H1 (cell line): ENCODE results near the gene PNO1. TPM values are rescaled to one million over a fixed set of nuclear protein-coding genes. Genes with fewer than 3 reads are reported as not detected.

Experiments
- CTCF ChIA-PET: fragments of 300-600 bp; sonication (Branson Sonifier 250); formaldehyde crosslinking; loops from one replicate; lab custom pipeline; 2021; ENCODE audit not compliant: partially characterized antibody; lab: Charles Lee
- POLR2A ChIA-PET: fragments of 300-600 bp; sonication (Branson Sonifier 250); formaldehyde crosslinking; loops from one replicate; lab custom pipeline; 2021; ENCODE audit warnings: inconsistent platforms; ENCODE audit not compliant: partially characterized antibody; lab: Charles Lee
- DNase-seq, 2 experiments: peaks; one replicate each; pipeline versions ENCODE4 v3.0.0 to v3.0.0-alpha.2; 2010 to 2022; ENCODE audit warnings: low spot score in 2 of 2, low read depth in 1 of 2, mixed read lengths in 1 of 2
- FAIRE-seq: peaks from 2 replicates; lab custom pipeline; 2011; peaks lifted over from hg19 to GRCh38; lab: Jason Lieb, UNC
- H2AFZ ChIP-seq: 2 replicates; pipeline ENCODE4 v1.8.1; 2012; ENCODE audit warnings: low read length, inconsistent platforms
- H2AK5ac ChIP-seq: 2 replicates; pipeline ENCODE4 v1.6.1; 2013; ENCODE audit warnings: low read depth, low read length
- H2BK120ac ChIP-seq: replicated peaks from 2 replicates; pipeline ENCODE3; 2013; ENCODE audit warnings: low read depth, low read length, inconsistent platforms
- H2BK12ac ChIP-seq: 2 replicates; pipeline ENCODE4 v1.6.1; 2013; ENCODE audit warnings: low read depth, low read length
- H2BK15ac ChIP-seq: 2 replicates; pipeline ENCODE4 v1.6.1; 2013; ENCODE audit warnings: low read length
- H2BK20ac ChIP-seq: 2 replicates; pipeline ENCODE4 v1.6.1; 2013; ENCODE audit warnings: low read length
- H2BK5ac ChIP-seq: 2 replicates; pipeline ENCODE4 v1.6.1; 2013; ENCODE audit warnings: low read depth, low read length
- H3K14ac ChIP-seq: 2 replicates; pipeline ENCODE4 v1.6.1; 2013; ENCODE audit warnings: inconsistent platforms; ENCODE audit not compliant: insufficient read length
- H3K18ac ChIP-seq: 2 replicates; pipeline ENCODE4 v1.6.1; 2013; ENCODE audit warnings: low read length; ENCODE audit errors: extremely low read depth
- H3K23ac ChIP-seq: 2 replicates; pipeline ENCODE4 v1.6.1; 2013; ENCODE audit warnings: inconsistent platforms; ENCODE audit not compliant: insufficient read length
- H3K23me2 ChIP-seq: 2 replicates; pipeline ENCODE4 v1.6.1; 2013; ENCODE audit warnings: low read depth, low read length
- H3K27ac ChIP-seq: 2 replicates; pipeline ENCODE4 v1.6.1; 2011; ENCODE audit warnings: low read depth, low read length, inconsistent platforms
- H3K27me3 ChIP-seq, 4 experiments: replicated peaks in 1 of 4; 1 replicate in 1 of 4; 2 replicates in 3 of 4; pipeline versions ENCODE4 v1.6.1 to v1.8.1; 2011 to 2013; ENCODE audit warnings: low read length in 3 of 4, mild to moderate bottlenecking in 3 of 4, inconsistent platforms in 2 of 4, mixed read lengths in 2 of 4, moderate library complexity in 1 of 4; ENCODE audit not compliant: control insufficient read depth in 3 of 4, insufficient read depth in 3 of 4; ENCODE audit errors: extremely low read depth in 1 of 4
- H3K36me3 ChIP-seq, 4 experiments: 2 replicates each; pipeline versions ENCODE4 v1.6.1 to v1.8.1; 2011 to 2013; ENCODE audit warnings: mild to moderate bottlenecking in 4 of 4, low read length in 3 of 4, moderate library complexity in 2 of 4, control low read depth in 1 of 4, inconsistent platforms in 1 of 4; ENCODE audit not compliant: insufficient read depth in 4 of 4, control insufficient read depth in 2 of 4
- H3K4ac ChIP-seq: replicated peaks from 2 replicates; pipeline ENCODE3; 2013; ENCODE audit warnings: low read length, low read depth, mixed read lengths, inconsistent platforms; ENCODE audit not compliant: insufficient read length
- H3K4me1 ChIP-seq, 4 experiments: replicated peaks in 1 of 4; 1 replicate in 1 of 4; 2 replicates in 3 of 4; pipeline versions ENCODE4 v1.6.1 to v1.8.1; 2011 to 2013; ENCODE audit warnings: low read length in 3 of 4, inconsistent platforms in 2 of 4, mixed read lengths in 1 of 4; ENCODE audit not compliant: insufficient read depth in 4 of 4, control insufficient read depth in 3 of 4
- H3K4me2 ChIP-seq, 2 experiments: 2 replicates each; pipeline versions ENCODE4 v1.6.1 to v1.8.1; 2011 to 2013; ENCODE audit warnings: low read depth in 2 of 2, low read length in 2 of 2, control low read depth in 1 of 2, inconsistent platforms in 1 of 2, mild to moderate bottlenecking in 1 of 2; ENCODE audit not compliant: insufficient read depth in 1 of 2
- H3K4me3 ChIP-seq, 4 experiments: fragments of 200-600, 300-600 bp in 1 of 4; sonication (generic), shearing (Covaris generic), sonication (Bioruptor Twin) in 1 of 4; 2 replicates each; pipeline versions ENCODE4 v1.5.1 to v1.8.1; 2011 to 2016; ENCODE audit warnings: low read length in 4 of 4, low read depth in 3 of 4, control low read depth in 2 of 4, inconsistent platforms in 2 of 4, mild to moderate bottlenecking in 2 of 4, mixed read lengths in 1 of 4, moderate library complexity in 1 of 4; ENCODE audit not compliant: insufficient read depth in 2 of 4; ENCODE audit errors: extremely low read depth in 1 of 4
- H3K56ac ChIP-seq: replicated peaks from 2 replicates; pipeline ENCODE3; 2013; ENCODE audit warnings: low read depth, mild to moderate bottlenecking, mixed read lengths, low read length, inconsistent platforms; ENCODE audit not compliant: insufficient read length
- H3K79me1 ChIP-seq: 2 replicates; pipeline ENCODE4 v1.6.1; 2013; ENCODE audit warnings: low read depth, low read length, control low read depth
- H3K79me2 ChIP-seq, 2 experiments: 2 replicates each; pipeline versions ENCODE4 v1.6.1 to v1.8.1; 2012 to 2013; ENCODE audit warnings: low read length in 2 of 2, mild to moderate bottlenecking in 2 of 2, inconsistent platforms in 1 of 2; ENCODE audit not compliant: insufficient read depth in 2 of 2, control insufficient read depth in 1 of 2
- H3K9ac ChIP-seq, 4 experiments: replicated peaks in 1 of 4; 1 replicate in 1 of 4; 2 replicates in 3 of 4; pipeline versions ENCODE4 v1.6.1 to v1.8.1; 2011 to 2013; ENCODE audit warnings: low read depth in 3 of 4, low read length in 3 of 4, control low read depth in 2 of 4, mild to moderate bottlenecking in 2 of 4, moderate library complexity in 2 of 4, inconsistent platforms in 1 of 4; ENCODE audit errors: extremely low read depth in 1 of 4
- H3K9me3 ChIP-seq, 2 experiments: 2 replicates each; pipeline versions ENCODE4 v1.6.1 to v1.8.1; 2012 to 2013; ENCODE audit warnings: mild to moderate bottlenecking in 2 of 2, moderate library complexity in 2 of 2, control low read depth in 1 of 2, inconsistent platforms in 1 of 2, low read depth in 1 of 2, low read length in 1 of 2, mixed read lengths in 1 of 2; ENCODE audit not compliant: insufficient read depth in 2 of 2
- H4K20me1 ChIP-seq, 2 experiments: replicated peaks in 1 of 2; 2 replicates each; pipeline versions ENCODE3 to v1.8.1; 2011 to 2013; ENCODE audit warnings: inconsistent platforms in 2 of 2, low read length in 2 of 2, mild to moderate bottlenecking in 1 of 2; ENCODE audit not compliant: insufficient read depth in 2 of 2, control insufficient read depth in 1 of 2
- H4K5ac ChIP-seq: 2 replicates; pipeline ENCODE4 v1.6.1; 2013; ENCODE audit warnings: low read length, low read depth, mixed read lengths, inconsistent platforms; ENCODE audit not compliant: insufficient read length
- H4K8ac ChIP-seq: 2 replicates; pipeline ENCODE4 v1.8.0; 2013; ENCODE audit warnings: mild to moderate bottlenecking, moderate library complexity, low read length, inconsistent platforms; ENCODE audit not compliant: insufficient read depth; ENCODE audit errors: extremely low read depth
- H4K91ac ChIP-seq: replicated peaks from 2 replicates; pipeline ENCODE3; 2013; ENCODE audit warnings: low read length, mixed read lengths, inconsistent platforms; ENCODE audit not compliant: insufficient read length
- ATF2 ChIP-seq: IDR thresholded peaks from 2 replicates; pipeline ENCODE4 v1.6.1; 2012; ENCODE audit warnings: low read length, inconsistent platforms
- ATF3 ChIP-seq: IDR thresholded peaks from 2 replicates; pipeline ENCODE4 v1.6.1; 2011; ENCODE audit warnings: low read depth, mild to moderate bottlenecking, low read length; ENCODE audit not compliant: insufficient read depth
- FOSL1 ChIP-seq: IDR thresholded peaks from 2 replicates; pipeline ENCODE4 v1.6.1; 2011; ENCODE audit warnings: mild to moderate bottlenecking, low read depth, low read length, moderate library complexity; ENCODE audit not compliant: insufficient read depth
- GTF2F1 ChIP-seq: IDR thresholded peaks from 2 replicates; pipeline ENCODE4 v1.6.1; 2012; ENCODE audit warnings: low read depth, low read length, improper control_type of control experiment, borderline replicate concordance
- HDAC2 ChIP-seq, 2 experiments: fragments of 300-600 bp in 1 of 2; sonication (generic) in 1 of 2; IDR thresholded peaks; 2 replicates each; pipeline ENCODE4 v1.6.1; 2011 to 2012; ENCODE audit warnings: low read depth in 2 of 2, low read length in 2 of 2, mild to moderate bottlenecking in 2 of 2, moderate library complexity in 2 of 2, borderline replicate concordance in 1 of 2, inconsistent platforms in 1 of 2
- JUND ChIP-seq: IDR thresholded peaks from 2 replicates; pipeline ENCODE4 v1.6.1; 2011; ENCODE audit warnings: mild to moderate bottlenecking, improper control_type of control experiment, low read length
- MAFK ChIP-seq: IDR thresholded peaks from 2 replicates; pipeline ENCODE4 v1.6.1; 2012; ENCODE audit warnings: low read depth, mild to moderate bottlenecking, improper control_type of control experiment, low read length
- RNF2 ChIP-seq: fragments of 200-900, 300-1000 bp; sonication (generic); IDR thresholded peaks from 2 replicates; pipeline ENCODE4 v1.7.1; 2016; ENCODE audit warnings: borderline replicate concordance, low read depth, mild to moderate bottlenecking, antibody characterized with exemption, low read length; ENCODE audit not compliant: poor library complexity, severe bottlenecking; ENCODE audit errors: missing control alignments
- SP4 ChIP-seq: IDR thresholded peaks from 2 replicates; pipeline ENCODE4 v1.6.1; 2012; ENCODE audit warnings: low read length, inconsistent platforms
- TBP ChIP-seq: IDR thresholded peaks from 2 replicates; pipeline ENCODE4 v1.6.1; 2011; ENCODE audit warnings: low read depth, low read length, improper control_type of control experiment
- ZNF274 ChIP-seq: IDR thresholded peaks from 2 replicates; pipeline ENCODE4 v1.7.0; 2012; ENCODE audit warnings: low read length, borderline replicate concordance; ENCODE audit errors: extremely low read depth
- WGBS, 2 experiments: shearing (Covaris generic) in 1 of 2; methylation state at CpG; one replicate each; pipeline versions ENCODE4 v1.1.6 to v1.1.7; 2013 to 2015; ENCODE audit warnings: low lambda C conversion rate in 2 of 2, mixed read lengths in 2 of 2, inconsistent platforms in 1 of 2, low coverage in 1 of 2, missing lambda C conversion rate in 1 of 2; ENCODE audit not compliant: insufficient replicate concordance in 2 of 2, insufficient coverage in 1 of 2, insufficient read length in 1 of 2; ENCODE audit errors: extremely low coverage in 1 of 2, missing lambda C conversion rate in 1 of 2; 5-methylcytosine and 5-hydroxymethylcytosine counted together
- polyA plus RNA-seq, 7 experiments: library from polyadenylated mRNA; depleted of rRNA in 3 of 7; stranded (reverse) in 5 of 7; unstranded in 2 of 7; fragments of >200 nt in 5 of 7; fragments of 200-250 nt in 2 of 7; gene quantifications; 1 replicate in 5 of 7; 2 replicates in 1 of 7; 4 replicates in 1 of 7; pipeline versions ENCODE4 v1.2.1 to v1.2.3, GENCODE V29; 2011 to 2013; ENCODE audit warnings: missing spikeins in 2 of 7, mixed read lengths in 2 of 7
- total RNA-seq: library from RNA; stranded (reverse); fragmentation: NEBNext Ultra II Directional; extraction: Animal tissue kit (Norgen Biotek cat#: 25700); gene quantifications from 2 replicates; pipeline ENCODE4 v1.2.1, GENCODE V29; 2021

Gene PNO1
- total and polyA plus RNA-seq, 2 of the 8 experiments (the other 6 are each of a cell fraction or from before 2014, with no cell fraction given): 18.6 to 33.2 TPM

GRCh38 chr2:68171146-68171545, 13.5 kb downstream of the PNO1 start:
- ChIA-PET POLR2A (interaction anchor here (7.4 kb wide), 1 partner anchor 14 kb away, joined by 57 read pairs; the partner anchor contains the start of gene PNO1), CTCF (interaction anchor here (0.6 to 1.0 kb wide), 2 partner anchors 11 to 46 kb away, joined by 3 to 4 read pairs; no protein-coding TSS in a partner anchor)
- no peak overlapping the region for H3K14ac ChIP-seq
- no peaks in the 10 kb centered on the region for H3K9me3 ChIP-seq
- H4K91ac ChIP-seq: no peak overlapping the region
- no peaks in the 10 kb centered on the region for H3K23me2 ChIP-seq
- H2BK120ac ChIP-seq: no peak overlapping the region
- no peaks in the 10 kb centered on the region for H3K4me1 ChIP-seq
- no peak overlapping the region for H2BK20ac ChIP-seq
- no peaks in the 10 kb centered on the region for H3K27me3 ChIP-seq
- H3K56ac ChIP-seq: no peak overlapping the region
- H3K36me3 ChIP-seq: peaks cover 9 to 53% (median 19%) of the 10 kb centered on the region in 4 experiments; a peak in 6 of 8 replicates
- no peak overlapping the region for H3K9ac ChIP-seq
- H3K23ac ChIP-seq: no peak overlapping the region
- H3K4me2 ChIP-seq: no peak overlapping the region
- H2AK5ac ChIP-seq: no peak overlapping the region
- 91% methylated on average over 7 of the region's 7 CpGs; no CpG with 5 or more reads in 1 of the 2 experiments for WGBS, 2 experiments
- peaks cover 0 to 9% of the 10 kb centered on the region in 2 experiments; a peak in 1 of 4 replicates for H3K79me2 ChIP-seq
- no peak overlapping the region for H3K4me3 ChIP-seq
- H2AFZ ChIP-seq: no peak overlapping the region
- peaks cover 5 to 6% of the 10 kb centered on the region in 2 experiments for H4K20me1 ChIP-seq
- no peak overlapping the region for H3K27ac ChIP-seq
- FAIRE-seq (no peak), DNase-seq (no peak)
- H2BK15ac ChIP-seq: no peak overlapping the region
- H2BK12ac ChIP-seq: no peak overlapping the region
- H3K79me1 ChIP-seq: no peaks in the 10 kb centered on the region; the same call in 1 of the 2 replicates
- no peak overlapping the region for H4K5ac ChIP-seq
- no peak overlapping the region for H3K18ac ChIP-seq
- H2BK5ac ChIP-seq: no peak overlapping the region
- H3K4ac ChIP-seq: no peak overlapping the region
- no peak overlapping the region for H4K8ac ChIP-seq
- TF ChIP-seq FOSL1 (no peak), JUND (no peak), ATF3 (no peak), RNF2 (no peak), GTF2F1 (no peak), MAFK (no peak), HDAC2 (IDR thresholded peaks at IDR 0.05; ENCODE audit: borderline replicate concordance in 1 of 2, low read depth in 2 of 2, low read length in 2 of 2) (no peak), SP4 (no peak), ATF2 (no peak), TBP (no peak), ZNF274 (no peak)
